Left ventricle myocardium inferior (tissue), 1 donor: Measurements from ENCODE around the gene TCF12. TPM values are rescaled to one million over a fixed set of nuclear protein-coding genes. Genes with fewer than 3 reads are reported as not detected.
"Not testable (repeated sequence)": the region's sequence is repeated elsewhere in the genome, so short reads cannot be mapped to it uniquely, and the experiment has no call there.

ENCODE experiments used
- DNase-seq: peaks from one replicate; pipeline ENCODE4 v3.0.0-alpha.2; 2020
- H3K27ac ChIP-seq: fragments of 200-600 bp; replicated peaks from 2 replicates; pipeline ENCODE4 v1.8.0; 2021
- H3K27me3 ChIP-seq: fragments of 200-600 bp; 2 replicates; pipeline ENCODE4 v1.8.0; 2021; ENCODE audit warnings: low read depth
- H3K36me3 ChIP-seq: fragments of 200-600 bp; 2 replicates; pipeline ENCODE4 v1.8.0; 2021
- H3K4me1 ChIP-seq: fragments of 200-600 bp; 2 replicates; pipeline ENCODE4 v1.8.0; 2021
- H3K4me3 ChIP-seq: fragments of 200-600 bp; 2 replicates; pipeline ENCODE4 v1.8.0; 2021; ENCODE audit warnings: mild to moderate bottlenecking, moderate library complexity
- H3K9me3 ChIP-seq: fragments of 200-600 bp; replicated peaks from 2 replicates; pipeline ENCODE4 v1.8.0; 2021
- CTCF ChIP-seq: fragments of 200-600 bp; IDR thresholded peaks from 2 replicates; pipeline ENCODE4 v1.8.0; 2021; ENCODE audit warnings: antibody characterized with exemption, mild to moderate bottlenecking, borderline replicate concordance
- intact Hi-C: fragments of 100-400 bp; cut with micrococcal nuclease; formaldehyde crosslinking; loops from one replicate; pipeline ENCODE4 v1.11.0; 2022
- total RNA-seq: library from RNA; stranded (reverse); fragmentation: NEBNext Ultra II Directional; extraction: Animal tissue kit (Norgen Biotek cat#: 25700); gene quantifications from one replicate; pipeline ENCODE4 v1.2.1, GENCODE V29; 2021
- donor health status: DM: no; HTN: yes; CAD: no; lungs with severe emphysema.

Gene TCF12
- total RNA-seq, 1 donor from 2014 or later, result 52.1 TPM

- no peak overlapping the region for H3K27ac ChIP-seq
- no peak overlapping the region for H3K4me3 ChIP-seq
- intact Hi-C loops, result no loop called here
- H3K4me1 ChIP-seq, result no peaks in the 10 kb centered on the region
- peaks cover 9% of the 10 kb centered on the region for H3K36me3 ChIP-seq
- no peaks in the 10 kb centered on the region for H3K9me3 ChIP-seq
- DNase-seq, result no peak
- no peak for TF ChIP-seq CTCF
- H3K27me3 ChIP-seq, result no peaks in the 10 kb centered on the region
Observed at GRCh38 chr15:57095896-57096295, 177.5 kb downstream of the TCF12 start.

DNA sequence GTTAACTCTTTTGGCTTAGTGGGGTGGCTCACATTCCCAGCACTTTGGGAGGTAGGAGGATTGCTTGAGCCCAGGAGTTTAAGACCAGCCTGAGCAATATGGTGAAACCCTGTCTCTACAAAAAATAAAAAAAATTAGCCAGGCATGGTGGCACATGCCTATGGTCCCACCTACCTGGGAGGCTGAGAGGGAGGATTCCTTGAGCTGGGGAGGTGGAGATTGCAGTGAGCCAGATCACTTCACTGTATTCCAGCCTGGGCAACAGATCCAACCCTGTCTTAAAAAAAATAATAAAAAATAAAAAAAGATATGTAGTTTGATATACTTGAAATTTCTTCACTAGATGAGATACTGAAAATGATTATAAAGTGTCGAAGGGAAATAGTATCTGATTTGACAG, 178.8 kb downstream of the TCF12 start:
- Histone ChIP-seq H3K4me1 (no peaks in the 10 kb centered on the region), H3K4me3 (no peak overlapping the region), H3K36me3 (peaks cover 9% of the 10 kb centered on the region), H3K27me3 (no peaks in the 10 kb centered on the region), H3K9me3 (no peaks in the 10 kb centered on the region), H3K27ac (no peak overlapping the region)
- intact Hi-C loops, result no loop called here
- TF ChIP-seq CTCF, result no peak
- no peak for DNase-seq

DNA sequence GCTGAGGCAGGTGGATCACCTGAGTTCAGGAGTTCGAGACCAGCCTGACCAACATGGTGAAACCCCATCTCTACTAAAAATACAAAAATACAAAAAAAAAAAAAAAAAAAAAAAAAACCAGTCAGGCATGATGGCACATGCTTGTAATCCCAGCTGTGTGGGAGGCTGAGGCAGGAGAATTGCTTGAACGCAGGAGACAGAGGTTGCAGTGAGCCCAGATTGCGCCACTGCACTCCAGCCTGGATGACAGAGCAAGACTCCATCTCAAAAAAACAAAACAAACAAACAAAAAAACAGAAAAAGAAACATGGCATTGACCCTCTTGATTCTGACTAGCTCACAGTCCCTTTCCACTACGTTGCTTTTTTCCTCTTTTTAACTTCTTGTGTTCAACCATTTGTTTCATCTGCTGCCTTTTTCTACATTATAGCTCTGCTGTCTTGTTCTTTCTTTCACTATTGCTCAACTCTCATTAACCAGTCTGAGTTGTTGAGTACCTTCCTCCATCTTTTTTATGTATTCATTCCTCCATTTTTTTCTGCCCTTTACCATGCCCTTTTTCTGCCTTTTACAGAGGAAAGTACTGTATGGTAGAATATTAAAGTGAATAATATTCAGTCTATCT, 179.6 kb downstream of the TCF12 start:
- H3K4me3 ChIP-seq, H3K36me3 ChIP-seq, H3K27ac ChIP-seq, intact Hi-C loops, DNase-seq, H3K27me3 ChIP-seq, H3K4me1 ChIP-seq, H3K9me3 ChIP-seq: not testable (repeated sequence)

GRCh38 chr15:57098896-57099295, 180.5 kb downstream of the TCF12 start:
- Histone ChIP-seq H3K9me3 (no peaks in the 10 kb centered on the region), H3K36me3 (peaks cover 3% of the 10 kb centered on the region), H3K27me3 (no peaks in the 10 kb centered on the region), H3K4me1 (no peaks in the 10 kb centered on the region), H3K27ac (no peak overlapping the region), H3K4me3 (no peak overlapping the region)
- intact Hi-C loops, result no loop called here
- TF ChIP-seq CTCF, result no peak
- DNase-seq, result no peak

DNA sequence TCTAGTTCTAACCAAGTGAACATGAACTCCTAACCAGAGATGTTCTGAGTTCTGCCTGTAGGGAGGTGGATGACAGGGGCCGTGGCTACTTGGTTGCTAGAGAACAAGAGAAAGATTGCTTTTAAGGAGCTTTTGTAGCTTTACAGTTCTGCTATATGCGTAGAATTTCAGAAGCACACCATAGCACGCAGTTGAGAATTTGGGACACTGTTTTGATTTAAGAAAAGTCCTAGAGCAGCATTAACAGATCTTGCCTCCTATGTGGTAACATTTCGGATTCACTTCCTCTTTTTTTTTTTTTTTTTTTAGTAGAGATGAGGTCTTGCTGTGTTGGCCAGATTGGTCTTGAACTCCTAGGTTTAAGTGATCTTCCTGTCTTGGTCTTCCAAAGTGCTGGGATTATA, 181.7 kb downstream of the TCF12 start:
- Histone ChIP-seq H3K27me3 (no peaks in the 10 kb centered on the region), H3K4me1 (no peaks in the 10 kb centered on the region), H3K4me3 (no peak overlapping the region), H3K27ac (no peak overlapping the region), H3K36me3 (no peaks in the 10 kb centered on the region), H3K9me3 (no peaks in the 10 kb centered on the region)
- intact Hi-C loops, result no loop called here
- TF ChIP-seq CTCF, result no peak
- no peak for DNase-seq

- intact Hi-C loops, result no loop called here
- Histone ChIP-seq H3K9me3 (no peaks in the 10 kb centered on the region), H3K4me1 (no peaks in the 10 kb centered on the region), H3K36me3 (no peaks in the 10 kb centered on the region), H3K27me3 (no peaks in the 10 kb centered on the region), H3K27ac (no peak overlapping the region), H3K4me3 (no peak overlapping the region)
- DNase-seq, result no peak
- no peak for TF ChIP-seq CTCF
Observed at GRCh38 chr15:57102858-57103257, 184.4 kb downstream of the TCF12 start.
